Measurements from ENCODE around the gene HOXC12. TPM values are rescaled to one million over a fixed set of nuclear protein-coding genes. Genes with fewer than 3 reads are reported as not detected.

HOXC12 gene
- total RNA-seq, 4 donors from 2014 or later: not detected

DNA sequence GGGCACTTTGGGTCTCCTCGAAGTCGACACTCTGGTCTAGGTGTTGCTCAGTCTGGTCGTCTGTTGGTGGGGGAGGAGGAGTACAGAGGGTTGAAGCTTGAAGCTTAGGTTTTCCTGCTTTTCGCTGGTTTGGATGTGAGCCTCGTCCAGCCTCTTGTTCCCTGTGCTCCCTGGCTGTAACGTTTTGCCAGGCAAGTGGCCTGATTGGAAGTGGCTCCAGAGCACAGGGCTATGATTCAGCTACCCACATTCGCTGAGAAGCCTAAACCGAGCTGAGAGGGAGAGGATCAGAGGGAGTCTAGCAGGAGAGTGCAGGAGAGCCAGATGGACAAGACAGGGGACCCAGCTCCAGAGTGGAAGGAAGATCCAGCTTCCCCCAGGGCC, 36.4 kb downstream of the HOXC12 start:
- Histone ChIP-seq H3K27ac (no peak overlapping the region), H3K36me3 (no peaks in the 10 kb centered on the region), H3K4me3 (no peak overlapping the region), H3K27me3 (peaks cover 43 to 100% (median 91%) of the 10 kb centered on the region in 4 donors), H3K9me3 (no peaks in the 10 kb centered on the region), H3K4me1 (peaks cover 22 to 44% (median 24%) of the 10 kb centered on the region in 3 donors)
- DNase-seq: no peak
- 3 to 20% methylated on average over 1 to 7 of the region's 8 CpGs for WGBS, 2 donors
- TF ChIP-seq POLR2A (IDR thresholded peaks at IDR 0.05): no peak
- TF ChIP-seq, protein P1, sequence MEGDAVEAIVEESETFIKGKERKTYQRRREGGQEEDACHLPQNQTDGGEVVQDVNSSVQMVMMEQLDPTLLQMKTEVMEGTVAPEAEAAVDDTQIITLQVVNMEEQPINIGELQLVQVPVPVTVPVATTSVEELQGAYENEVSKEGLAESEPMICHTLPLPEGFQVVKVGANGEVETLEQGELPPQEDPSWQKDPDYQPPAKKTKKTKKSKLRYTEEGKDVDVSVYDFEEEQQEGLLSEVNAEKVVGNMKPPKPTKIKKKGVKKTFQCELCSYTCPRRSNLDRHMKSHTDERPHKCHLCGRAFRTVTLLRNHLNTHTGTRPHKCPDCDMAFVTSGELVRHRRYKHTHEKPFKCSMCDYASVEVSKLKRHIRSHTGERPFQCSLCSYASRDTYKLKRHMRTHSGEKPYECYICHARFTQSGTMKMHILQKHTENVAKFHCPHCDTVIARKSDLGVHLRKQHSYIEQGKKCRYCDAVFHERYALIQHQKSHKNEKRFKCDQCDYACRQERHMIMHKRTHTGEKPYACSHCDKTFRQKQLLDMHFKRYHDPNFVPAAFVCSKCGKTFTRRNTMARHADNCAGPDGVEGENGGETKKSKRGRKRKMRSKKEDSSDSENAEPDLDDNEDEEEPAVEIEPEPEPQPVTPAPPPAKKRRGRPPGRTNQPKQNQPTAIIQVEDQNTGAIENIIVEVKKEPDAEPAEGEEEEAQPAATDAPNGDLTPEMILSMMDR (IDR thresholded peaks at IDR 0.05): no peak
- intact Hi-C loops (cut with DNase I): no loop called here

DNA sequence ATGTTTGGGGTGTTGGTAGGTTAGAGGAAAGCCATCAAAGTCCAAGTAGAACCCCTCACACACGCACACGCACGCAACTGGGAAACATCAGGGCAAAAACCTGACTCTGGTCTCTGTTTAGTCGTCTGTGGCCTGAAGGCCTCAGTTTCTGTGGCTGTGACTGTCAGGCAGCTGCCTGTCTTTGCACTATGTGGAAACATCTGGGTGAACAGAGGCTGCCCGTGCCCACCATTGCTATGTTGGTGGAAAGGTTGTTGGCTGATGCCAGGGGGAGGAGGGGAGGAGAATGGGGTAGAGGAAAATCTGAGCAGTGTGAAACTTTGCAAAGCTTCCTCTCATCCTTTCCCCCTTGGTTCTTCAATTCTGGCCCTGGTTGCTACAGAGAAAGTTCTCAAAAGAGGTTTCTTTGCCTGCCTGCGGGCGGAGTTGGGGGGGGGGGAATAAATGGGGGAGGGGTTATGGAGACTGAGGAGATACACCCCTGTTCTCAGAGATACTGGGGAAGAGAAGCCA, 37.7 kb downstream of the HOXC12 start:
- no peaks in the 10 kb centered on the region for H3K9me3 ChIP-seq
- 30 to 44% methylated on average over 4 to 7 of the region's 7 CpGs for WGBS, 2 donors
- H3K36me3 ChIP-seq: no peaks in the 10 kb centered on the region
- DNase-seq: no peak
- no peak for TF ChIP-seq POLR2A (IDR thresholded peaks at IDR 0.05)
- TF ChIP-seq, protein P1 (IDR thresholded peaks at IDR 0.05): no peak
- peaks cover 32 to 100% (median 88%) of the 10 kb centered on the region in 4 donors for H3K27me3 ChIP-seq
- no peak overlapping the region for H3K4me3 ChIP-seq
- peaks cover 19 to 50% (median 27%) of the 10 kb centered on the region in 3 donors for H3K4me1 ChIP-seq
- intact Hi-C loops (cut with DNase I): no loop called here
- H3K27ac ChIP-seq: no peak overlapping the region

GRCh38 chr12:53993162-53994008, 38.7 kb downstream of the HOXC12 start:
- Histone ChIP-seq H3K27me3 (peaks cover 28 to 100% (median 87%) of the 10 kb centered on the region in 4 donors), H3K4me3 (no peak overlapping the region), H3K27ac (no peak overlapping the region), H3K36me3 (no peaks in the 10 kb centered on the region), H3K9me3 (no peaks in the 10 kb centered on the region), H3K4me1 (peaks cover 19 to 51% (median 29%) of the 10 kb centered on the region in 3 donors)
- DNase-seq: no peak
- WGBS, 2 donors: 40 to 47% methylated on average over 16 to 18 of the region's 18 CpGs
- intact Hi-C loops (cut with DNase I): no loop called here
- no peak for TF ChIP-seq POLR2A (IDR thresholded peaks at IDR 0.05)
- TF ChIP-seq, protein P1 (IDR thresholded peaks at IDR 0.05): no peak

DNA sequence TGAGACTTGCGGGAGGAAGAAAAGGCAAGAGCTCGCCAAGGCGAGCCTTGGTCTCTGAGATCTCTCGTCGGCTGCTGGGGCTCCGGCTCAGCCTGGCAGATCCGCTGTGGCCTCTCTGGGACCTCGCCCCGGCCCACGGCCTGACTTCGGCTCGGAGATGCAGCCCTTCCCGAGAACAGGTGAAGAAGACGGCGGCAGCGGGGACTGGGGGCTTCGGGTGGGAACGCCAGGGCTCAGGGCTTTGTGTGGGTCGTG, 39.2 kb downstream of the HOXC12 start:
- no peaks in the 10 kb centered on the region for H3K36me3 ChIP-seq
- intact Hi-C loops (cut with DNase I): no loop called here
- peaks cover 22 to 100% (median 87%) of the 10 kb centered on the region in 4 donors for H3K27me3 ChIP-seq
- WGBS, 2 donors: 26 to 35% methylated on average over 7 to 8 of the region's 19 CpGs
- TF ChIP-seq, protein P1 (IDR thresholded peaks at IDR 0.05): no peak
- TF ChIP-seq POLR2A (IDR thresholded peaks at IDR 0.05): no peak
- no peak overlapping the region for H3K27ac ChIP-seq
- H3K4me3 ChIP-seq: no peak overlapping the region
- peaks cover 19 to 49% (median 29%) of the 10 kb centered on the region in 3 donors for H3K4me1 ChIP-seq
- H3K9me3 ChIP-seq: no peaks in the 10 kb centered on the region
- DNase-seq: no peak

- no peak for DNase-seq
- Histone ChIP-seq H3K4me3 (peak overlapping the region in 3 of 4 donors; percentile 5 to 69 (median 51)), H3K9me3 (no peaks in the 10 kb centered on the region), H3K27ac (no peak overlapping the region), H3K27me3 (peaks cover 21 to 100% (median 89%) of the 10 kb centered on the region in 4 donors), H3K4me1 (peaks cover 20 to 48% (median 29%) of the 10 kb centered on the region in 3 donors), H3K36me3 (no peaks in the 10 kb centered on the region)
- TF ChIP-seq, protein P1 (IDR thresholded peaks at IDR 0.05): no peak
- no peak for TF ChIP-seq POLR2A (IDR thresholded peaks at IDR 0.05)
- intact Hi-C loops (cut with DNase I): no loop called here
- WGBS, 2 donors: 6 to 9% methylated on average over 7 to 36 of the region's 60 CpGs
These were observed 39.7 kb downstream of the HOXC12 start for GRCh38 chr12:53994264-53995001.

Measured in esophagus squamous epithelium (tissue), 5 donors.